HG02938 (cell line): ENCODE data around the gene IRF2BP2.

ENCODE experiments used
- ATAC-seq: cut with Tn5 transposase; IDR thresholded peaks from one replicate; pipeline ENCODE4 v1.9.1; 2021; ENCODE audit warnings: mild to moderate bottlenecking, moderate library complexity; ENCODE audit not compliant: unreplicated experiment

IRF2BP2 gene

DNA sequence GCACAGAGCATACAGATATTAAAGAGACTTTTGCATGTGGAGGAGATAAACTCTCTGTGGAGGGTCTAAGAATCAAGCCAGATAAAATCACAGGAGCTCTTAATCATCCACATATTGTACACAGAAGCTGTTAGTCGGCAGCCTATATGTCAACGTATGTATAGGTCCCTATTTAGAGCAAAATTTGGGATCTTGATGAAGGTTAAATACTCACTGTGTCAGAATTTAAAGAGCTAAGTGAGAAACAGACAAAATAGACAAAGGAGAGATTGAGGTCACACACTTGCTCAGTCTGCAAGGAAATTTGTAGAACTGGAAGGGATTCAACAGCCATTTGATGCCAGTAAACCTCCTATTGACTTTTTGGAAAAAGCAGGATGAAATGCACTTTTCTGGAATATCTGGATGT is 4.1 kb upstream of the IRF2BP2 start:
- ATAC-seq: no peak

- no peak for ATAC-seq
These were observed 3.3 kb upstream of the IRF2BP2 start for GRCh38 chr1:234613128-234613875.

DNA sequence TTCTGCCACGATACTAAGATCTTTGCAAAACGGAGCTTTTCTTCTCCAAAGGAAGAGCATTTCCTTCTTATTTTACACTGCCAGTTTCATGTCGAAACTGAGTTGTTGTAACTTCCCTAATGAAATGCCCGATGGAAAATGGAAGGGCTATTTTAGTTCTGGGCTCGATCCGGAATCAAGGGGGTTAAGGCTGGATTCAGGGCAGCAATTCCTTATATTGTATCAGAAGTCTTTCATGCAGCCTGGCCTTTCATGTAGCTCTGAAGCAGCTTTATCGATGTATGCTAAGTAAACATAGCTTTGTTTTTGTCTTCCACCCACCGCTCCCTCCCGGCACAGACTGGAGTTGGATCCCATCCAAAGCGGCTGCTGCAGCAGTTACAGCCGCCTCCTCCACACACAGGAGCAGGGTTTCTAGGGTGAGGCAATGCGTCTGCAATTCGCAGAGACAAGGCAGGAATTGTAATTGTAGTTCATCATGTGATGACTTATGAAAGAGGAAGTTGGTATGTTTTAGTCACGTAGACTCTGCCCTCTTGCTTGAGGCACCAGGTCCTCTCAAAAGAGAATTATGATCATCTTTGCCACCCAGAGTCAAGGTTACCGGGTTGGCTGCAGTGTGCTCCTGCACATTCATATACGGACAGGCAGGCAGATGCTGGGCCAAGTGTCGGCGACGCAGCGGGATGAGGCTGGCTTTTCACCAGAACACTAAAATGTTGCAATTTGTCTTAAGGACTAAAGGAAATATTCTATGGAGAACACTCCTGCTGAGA is 2.6 kb upstream of the IRF2BP2 start:
- ATAC-seq: peak; percentile 29

DNA sequence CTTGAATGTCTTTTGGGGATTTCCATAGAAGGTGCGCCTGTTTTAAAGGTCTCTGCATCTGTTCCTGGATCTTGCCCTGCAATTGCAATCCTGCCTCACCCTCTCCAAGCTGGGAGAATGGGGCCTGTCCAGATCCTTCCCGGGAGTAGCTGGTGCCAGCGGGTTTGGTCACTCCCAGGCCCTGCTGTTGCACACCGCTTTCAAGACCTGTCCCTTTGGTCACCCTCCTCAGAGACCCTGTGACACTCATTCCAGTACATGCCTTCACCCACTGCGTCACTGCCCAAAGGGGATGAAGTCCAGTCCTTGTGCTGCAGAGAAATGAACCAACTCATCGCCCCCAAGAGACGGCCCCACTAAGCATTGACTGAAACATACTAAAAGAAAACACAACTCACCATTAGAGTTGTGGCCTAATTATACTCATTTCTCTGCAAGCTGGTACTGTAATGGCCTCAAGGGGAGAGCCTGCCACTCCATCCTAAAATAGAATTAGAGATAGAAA is 1.9 kb upstream of the IRF2BP2 start:
- no peak for ATAC-seq

DNA sequence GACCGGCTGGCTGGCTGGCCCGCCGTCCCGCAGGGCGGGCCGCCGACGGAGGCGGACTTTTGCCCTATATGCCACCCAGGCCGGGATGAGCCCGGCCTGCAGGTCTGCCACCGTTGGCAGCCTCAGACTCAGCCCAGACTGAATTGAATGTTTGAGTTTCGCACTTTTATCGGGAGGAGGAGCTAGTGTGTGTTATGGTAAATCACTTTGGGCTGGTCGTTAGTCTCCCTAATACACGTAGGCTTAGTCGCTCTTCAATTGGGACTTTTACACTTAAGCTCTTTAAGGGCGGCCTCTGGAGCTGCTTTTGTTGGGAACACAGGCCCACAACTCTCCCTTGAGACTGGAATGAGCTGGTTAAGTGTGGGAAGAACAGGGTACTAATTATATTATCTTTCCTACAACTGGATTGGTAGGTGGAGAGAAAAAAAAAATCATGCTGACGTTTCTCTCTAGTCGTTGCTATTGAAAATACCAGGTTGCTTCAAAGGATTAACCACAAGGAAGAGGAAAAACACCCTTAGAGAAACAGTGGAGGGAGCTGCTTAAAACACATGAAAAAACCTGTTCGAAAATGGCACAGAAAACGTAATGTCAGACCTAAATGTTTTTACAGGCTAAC is 1.4 kb upstream of the IRF2BP2 start:
- peak; percentile 18 for ATAC-seq

DNA sequence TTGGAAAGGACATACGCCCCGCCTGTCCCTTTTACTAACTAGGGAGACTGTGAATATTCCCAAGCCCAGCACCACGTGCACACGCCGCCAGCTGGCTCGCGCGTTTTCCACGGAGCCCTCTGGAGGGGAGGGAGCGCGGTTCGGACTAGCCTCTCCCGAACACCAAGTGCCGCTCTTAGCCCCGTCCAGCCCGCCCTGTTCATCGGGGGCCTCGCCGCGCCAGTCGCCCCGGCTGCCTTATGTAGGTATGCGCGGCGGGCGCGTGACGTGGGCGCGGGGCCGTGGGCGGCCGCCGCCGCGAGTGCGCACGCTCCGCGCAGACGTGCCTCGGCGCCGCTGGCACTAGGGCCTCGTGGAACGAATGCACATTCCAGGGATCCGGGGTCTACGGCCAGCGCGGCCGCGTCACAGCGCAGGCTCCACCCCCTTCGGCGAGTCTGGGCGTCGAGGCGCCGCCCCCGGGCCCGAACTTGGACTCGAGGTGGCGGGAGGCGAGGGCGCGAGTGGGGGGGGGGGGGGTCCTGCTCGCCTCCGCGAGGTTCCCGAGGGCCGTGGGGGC is 767 bp upstream of the IRF2BP2 start:
- ATAC-seq: peak; percentile 35

DNA sequence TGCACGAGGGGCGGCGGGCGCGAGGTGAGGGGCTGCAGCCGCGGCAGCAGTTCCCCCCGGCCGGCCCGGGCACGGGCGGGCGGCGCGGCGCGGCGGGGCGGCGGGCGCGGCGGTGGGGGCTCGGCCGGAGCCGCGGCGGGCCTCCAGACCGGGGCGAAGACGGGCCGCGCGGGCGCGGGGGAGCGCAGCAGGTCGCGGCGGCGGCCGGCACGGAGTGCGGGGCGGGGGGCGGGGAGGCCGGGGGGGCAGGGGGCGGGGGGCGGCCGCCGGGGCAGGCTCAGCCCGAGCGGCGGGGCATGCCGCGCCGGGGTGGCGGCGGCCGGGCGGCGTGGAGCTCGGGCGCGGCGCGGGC is 311 bp downstream of the IRF2BP2 start:
- no peak for ATAC-seq

DNA sequence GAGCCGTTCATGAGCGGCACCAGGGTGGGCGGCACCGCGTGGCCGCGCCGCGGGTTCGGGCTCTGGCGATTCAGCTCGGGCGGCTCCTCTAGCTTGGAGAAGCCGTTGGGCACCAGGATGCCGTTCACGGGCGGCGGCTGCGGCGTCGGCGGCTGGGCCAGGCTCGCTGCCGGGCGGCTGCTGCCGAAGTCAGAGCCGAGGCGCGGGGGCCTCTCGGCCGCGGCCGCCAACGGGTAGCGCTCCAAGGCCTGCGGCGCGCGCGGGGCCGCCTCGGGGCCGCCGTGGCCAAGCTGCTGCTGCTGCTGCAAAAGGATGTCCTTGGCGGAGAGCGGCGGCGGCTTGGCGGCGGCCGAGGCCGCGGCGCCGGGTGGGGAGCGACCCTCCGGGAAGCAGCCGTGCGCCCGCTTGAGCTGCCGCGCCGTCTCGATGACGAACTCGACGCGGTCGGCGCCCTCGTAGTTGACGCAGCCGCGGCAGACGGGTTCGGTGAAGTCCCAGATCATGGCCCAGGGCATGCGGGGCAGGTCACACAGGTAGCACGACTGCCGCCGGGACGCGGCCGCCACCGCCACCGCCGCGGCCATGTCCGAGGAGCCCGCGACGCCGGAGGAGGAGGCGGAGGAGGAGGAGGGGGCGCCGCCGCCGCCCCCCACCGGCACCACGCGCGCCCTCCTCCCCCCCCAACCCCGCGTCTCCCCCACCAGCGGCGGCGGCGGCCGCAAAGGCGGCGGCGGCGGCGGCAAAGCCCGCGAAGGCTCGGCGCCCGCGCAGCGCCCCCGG is 877 bp downstream of the IRF2BP2 start:
- ATAC-seq: no peak

GRCh38 chr1:234608025-234608910 is 1.7 kb downstream of the IRF2BP2 start:
- ATAC-seq: peak; percentile 24

GRCh38 chr1:234607109-234608024 is 2.6 kb downstream of the IRF2BP2 start:
- no peak for ATAC-seq

GRCh38 chr1:234606784-234607108 is 3.2 kb downstream of the IRF2BP2 start:
- ATAC-seq: no peak

GRCh38 chr1:234605983-234606783 is 3.8 kb downstream of the IRF2BP2 start:
- no peak for ATAC-seq

GRCh38 chr1:234605399-234605982 is 4.5 kb downstream of the IRF2BP2 start:
- ATAC-seq: no peak

DNA sequence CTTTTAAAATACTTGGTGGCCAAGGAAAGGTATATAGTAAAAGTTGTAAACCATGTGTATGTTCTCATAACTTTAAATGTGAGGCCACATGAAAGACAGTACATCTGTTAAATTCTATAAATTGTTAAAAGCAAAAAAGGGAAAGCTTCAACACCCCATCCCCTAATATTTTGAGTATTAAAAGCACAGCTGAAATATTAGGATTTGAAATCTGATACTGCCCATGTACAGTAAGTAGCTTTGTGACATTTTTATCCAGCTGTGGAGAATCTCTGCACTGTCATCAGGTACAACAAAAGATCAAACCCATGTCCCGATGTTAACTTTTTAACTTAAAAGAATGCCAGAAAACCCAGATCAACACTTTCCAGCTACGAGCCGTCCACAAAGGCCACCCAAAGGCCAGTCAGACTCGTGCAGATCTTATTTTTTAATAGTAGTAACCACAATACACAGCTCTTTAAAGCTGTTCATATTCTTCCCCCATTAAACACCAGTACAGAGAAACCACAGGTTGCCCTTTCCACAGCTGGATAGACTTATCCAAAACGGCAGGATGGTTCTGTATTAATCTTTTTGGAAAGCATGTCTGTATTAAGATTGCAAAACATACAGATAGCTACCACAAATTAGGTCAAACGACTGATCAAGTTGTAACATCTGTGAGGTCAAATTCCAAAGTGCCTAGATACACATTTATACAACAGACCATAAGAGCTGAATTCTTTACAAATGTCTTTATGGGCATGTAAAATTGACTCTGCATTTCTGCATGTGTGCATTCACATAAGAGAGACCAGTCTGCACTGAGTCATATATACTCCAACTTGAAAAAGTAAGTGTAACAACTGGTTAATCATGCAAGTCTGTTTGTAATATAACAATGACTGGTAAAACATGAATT is 5.2 kb downstream of the IRF2BP2 start:
- no peak for ATAC-seq

DNA sequence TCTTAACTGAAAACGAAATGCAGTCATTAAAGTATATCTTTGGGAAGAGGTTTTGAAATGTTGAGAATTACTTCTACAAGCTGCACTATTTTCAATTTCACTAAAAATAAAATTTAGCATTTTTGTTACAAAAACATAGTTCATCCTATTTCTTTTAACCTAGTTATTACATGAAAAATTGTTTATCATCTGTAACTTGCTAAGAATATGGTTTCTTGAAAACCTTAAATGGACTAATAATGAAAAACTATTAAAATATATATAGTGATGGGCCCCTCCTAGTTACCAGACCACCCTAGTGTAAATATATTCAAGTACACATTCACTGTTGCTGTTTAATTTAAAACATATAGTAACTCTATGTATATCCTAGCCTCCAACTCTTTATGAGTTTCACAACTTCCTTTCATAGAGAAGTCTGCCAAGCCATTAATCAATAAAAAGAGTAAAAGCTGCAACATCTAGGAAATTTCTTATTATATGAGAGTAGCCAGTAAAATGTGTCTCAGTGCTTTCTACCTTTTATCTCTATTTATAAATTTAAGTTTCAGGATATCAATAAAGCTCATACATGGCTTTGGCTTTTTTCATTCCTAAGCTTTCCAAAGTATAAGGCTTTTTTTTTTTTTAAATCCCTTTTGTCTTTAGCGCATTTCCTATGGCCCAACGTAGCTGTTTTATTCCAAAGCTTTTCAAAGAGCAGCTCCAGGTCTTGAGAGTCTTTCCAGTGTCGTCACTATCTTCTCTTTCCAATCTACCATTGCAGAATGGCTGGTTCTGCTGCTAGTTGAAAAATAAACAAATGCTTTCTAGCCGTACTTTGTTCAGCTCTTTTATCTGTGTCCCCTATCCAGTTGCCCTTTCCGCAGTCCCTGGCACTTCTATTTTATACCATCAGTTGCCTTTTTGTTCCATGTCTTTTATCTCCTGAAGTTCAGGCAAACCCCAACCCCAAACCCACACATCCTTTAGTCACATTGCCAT is 6.5 kb downstream of the IRF2BP2 start:
- no peak for ATAC-seq
